ENCODE measurements around the gene CDK19. TPM values are rescaled to one million over a fixed set of nuclear protein-coding genes. Genes with fewer than 3 reads are reported as not detected.

Gene CDK19
- total and polyA plus RNA-seq, 12 donors, result 3.5 to 59.1 (median 7.9) TPM

GRCh38 chr6:110662490-110663211 lies 152.6 kb downstream of the CDK19 start:
- Histone ChIP-seq H3K4me1 (replicated peaks in 1 of 2) (peaks cover 0 to 7% of the 10 kb centered on the region in 2 donors), H3K27ac (no peak overlapping the region), H3K9me3 (replicated peaks in 1 of 3) (no peaks in the 10 kb centered on the region), H3K27me3 (no peaks in the 10 kb centered on the region), H3K4me3 (no peak overlapping the region), H3K36me3 (replicated peaks in 1 of 2) (no peaks in the 10 kb centered on the region)
- DNase-seq, result no peak
- 66 to 77% (median 74%) methylated on average over 1 of the region's 1 CpG for WGBS, 4 donors
- TF ChIP-seq POLR2A (IDR thresholded peaks at IDR 0.05), result no peak
- no peak for TF ChIP-seq CTCF (IDR thresholded peaks at IDR 0.05)
- intact Hi-C loops (cut with DNase I), result no loop called here

DNA sequence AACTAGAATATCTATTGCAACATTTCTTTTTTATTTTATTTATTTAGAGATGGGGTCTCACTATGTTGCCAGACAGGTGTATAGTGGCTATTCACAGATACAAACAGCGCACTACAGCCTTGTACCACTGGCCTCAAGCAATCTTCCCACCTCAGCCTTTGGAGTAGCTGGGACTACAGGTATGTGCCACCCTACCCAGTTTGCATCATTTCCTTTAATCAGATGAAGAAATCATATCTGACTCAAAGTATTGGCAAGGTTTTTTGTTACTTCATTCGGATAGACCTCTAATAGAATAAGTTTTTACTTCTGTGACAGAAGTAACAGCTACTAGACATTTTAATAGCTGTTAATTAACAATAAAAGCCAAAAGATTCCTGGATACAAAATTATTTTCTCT lies 153.9 kb downstream of the CDK19 start:
- 79 to 86% (median 82%) methylated on average over 2 of the region's 2 CpGs for WGBS, 4 donors
- TF ChIP-seq CTCF (IDR thresholded peaks at IDR 0.05) (no peak), POLR2A (IDR thresholded peaks at IDR 0.05) (no peak)
- intact Hi-C loops (cut with DNase I), result no loop called here
- Histone ChIP-seq H3K27ac (no peak overlapping the region), H3K4me3 (no peak overlapping the region), H3K4me1 (replicated peaks in 1 of 2) (peaks cover 0 to 7% of the 10 kb centered on the region in 2 donors), H3K9me3 (replicated peaks in 1 of 3) (no peaks in the 10 kb centered on the region), H3K36me3 (replicated peaks in 1 of 2) (no peaks in the 10 kb centered on the region), H3K27me3 (no peaks in the 10 kb centered on the region)
- DNase-seq, result no peak

DNA sequence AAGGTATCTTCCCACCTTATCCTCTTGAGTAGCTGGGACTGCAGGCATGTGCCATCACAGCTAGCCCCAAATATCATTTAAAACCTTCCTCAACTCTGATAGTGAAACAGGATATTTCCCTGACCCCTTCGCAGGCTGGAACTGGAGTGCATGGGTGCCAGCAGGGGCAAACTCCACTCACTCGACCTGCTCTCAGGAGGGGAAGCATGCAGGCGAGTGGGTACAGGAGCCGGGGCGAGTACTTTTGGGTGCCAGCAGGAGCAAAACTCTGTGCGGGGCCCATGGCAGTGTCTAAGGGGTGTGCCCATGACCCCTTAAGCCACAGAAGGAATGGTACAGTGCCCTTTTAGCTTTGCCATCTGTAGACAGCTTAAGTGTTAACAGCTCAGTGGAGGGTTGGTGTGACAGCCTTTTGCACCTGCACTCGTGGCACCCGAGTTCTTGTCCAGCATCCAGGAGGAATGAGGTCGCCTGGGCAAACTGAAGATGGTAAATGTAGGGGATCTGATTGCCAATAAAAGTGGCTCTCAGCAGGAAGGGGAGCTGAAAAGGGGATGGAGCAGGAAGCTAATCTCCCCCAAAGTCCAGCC lies 155.1 kb downstream of the CDK19 start:
- no peak overlapping the region for H3K4me3 ChIP-seq
- no peak overlapping the region for H3K27ac ChIP-seq
- H3K27me3 ChIP-seq, result no peaks in the 10 kb centered on the region
- H3K36me3 ChIP-seq (replicated peaks in 1 of 2), result no peaks in the 10 kb centered on the region
- H3K9me3 ChIP-seq (replicated peaks in 1 of 3), result no peaks in the 10 kb centered on the region
- intact Hi-C loops (cut with DNase I), result no loop called here
- 96 to 98% (median 97%) methylated on average over 9 of the region's 9 CpGs for WGBS, 4 donors
- TF ChIP-seq POLR2A (IDR thresholded peaks at IDR 0.05) (no peak), CTCF (IDR thresholded peaks at IDR 0.05) (no peak)
- peaks cover 0 to 7% of the 10 kb centered on the region in 2 donors for H3K4me1 ChIP-seq (replicated peaks in 1 of 2)
- no peak for DNase-seq

DNA sequence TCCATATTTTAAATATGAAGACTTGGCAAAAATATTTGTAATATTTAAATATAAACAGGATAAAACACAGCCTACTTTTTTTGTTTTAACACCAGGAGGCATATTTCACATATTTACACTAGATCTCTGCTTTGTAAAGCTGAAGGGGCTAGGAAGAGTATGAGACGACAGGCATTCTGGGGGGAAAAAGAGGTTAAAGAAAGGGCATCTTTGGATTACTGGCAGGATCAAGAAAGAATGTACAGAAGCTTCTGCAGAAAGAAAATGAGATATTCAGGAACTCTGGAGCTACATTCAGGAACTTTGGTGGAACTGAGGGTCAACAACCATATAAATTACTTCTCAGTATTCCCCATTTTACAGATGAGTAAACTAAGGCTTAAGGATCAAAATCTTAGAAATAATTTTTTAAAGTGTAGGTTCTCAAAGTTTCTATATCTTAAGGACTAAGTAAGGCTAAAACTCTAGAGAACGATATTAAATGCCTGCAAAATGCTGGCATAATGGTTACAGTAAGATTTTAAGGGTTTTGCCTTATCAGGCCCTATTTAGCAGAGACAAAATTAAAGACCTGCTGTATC lies 156.5 kb downstream of the CDK19 start:
- no peaks in the 10 kb centered on the region for H3K27me3 ChIP-seq
- peaks cover 0 to 7% of the 10 kb centered on the region in 2 donors for H3K4me1 ChIP-seq (replicated peaks in 1 of 2)
- intact Hi-C loops (cut with DNase I), result no loop called here
- DNase-seq, result no peak
- no peak overlapping the region for H3K27ac ChIP-seq
- H3K36me3 ChIP-seq (replicated peaks in 1 of 2), result no peaks in the 10 kb centered on the region
- no peak for TF ChIP-seq POLR2A (IDR thresholded peaks at IDR 0.05)
- no peak for TF ChIP-seq CTCF (IDR thresholded peaks at IDR 0.05)
- H3K9me3 ChIP-seq (replicated peaks in 1 of 3), result no peaks in the 10 kb centered on the region
- no peak overlapping the region for H3K4me3 ChIP-seq
- WGBS, 4 donors, result 84 to 91% (median 85%) methylated on average over 2 of the region's 2 CpGs

Measured in adrenal gland (tissue), 12 donors.